Activated CD8-positive, alpha-beta memory T cell treated with anti-CD3 and anti-CD28 coated beads, Interleukin-2, amount 10 ng/mL, durations not matched to agents 7 days and 5 days (primary cell): ENCODE measurements around the gene MMP17. TPM values are rescaled to one million over a fixed set of nuclear protein-coding genes. Genes with fewer than 3 reads are reported as not detected.

Source experiments
- ATAC-seq: fragments of 150-1000 bp; cut with Tn5 transposase; one replicate; pipeline ENCODE4 v1.10.0; 2021; ENCODE audit warnings: moderate library complexity
- CTCF ChIA-PET: fragments of 350-600 bp; sonication (Branson Sonifier 250); formaldehyde crosslinking; loops from one replicate; lab custom pipeline; 2021; ENCODE audit warnings: antibody characterized with exemption; lab: Charles Lee
- DNase-seq: peaks from one replicate; pipeline ENCODE4 v3.0.0-alpha.2; 2020
- H3K27ac Mint-ChIP-seq: one replicate; pipeline ENCODE4 v1.8.0; 2021; ENCODE audit warnings: mild to moderate bottlenecking, mixed read lengths
- H3K27me3 Mint-ChIP-seq: one replicate; pipeline ENCODE4 v1.8.0; 2021; ENCODE audit warnings: mixed read lengths
- H3K36me3 Mint-ChIP-seq: one replicate; pipeline ENCODE4 v1.8.0; 2021; ENCODE audit warnings: mild to moderate bottlenecking, mixed read lengths
- H3K4me1 Mint-ChIP-seq: one replicate; pipeline ENCODE4 v1.8.0; 2021; ENCODE audit warnings: mixed read lengths
- H3K4me3 Mint-ChIP-seq: one replicate; pipeline ENCODE4 v1.8.0; 2021; ENCODE audit warnings: mild to moderate bottlenecking, moderate library complexity, mixed read lengths
- H3K9me3 Mint-ChIP-seq: one replicate; pipeline ENCODE4 v1.8.0; 2022; ENCODE audit warnings: low read depth, mixed read lengths
- total RNA-seq, 2 experiments: library from RNA; stranded (reverse); gene quantifications; one replicate each; pipeline ENCODE4 v1.2.3, GENCODE V29; 2021

Gene MMP17
- total RNA-seq, 2 experiments from 2014 or later: not detected

- H3K27ac Mint-ChIP-seq: no peak overlapping the region
- DNase-seq (no peak), ATAC-seq (no peak)
- H3K36me3 Mint-ChIP-seq: peaks cover 26% of the 10 kb centered on the region
- H3K27me3 Mint-ChIP-seq: no peaks in the 10 kb centered on the region
- H3K4me1 Mint-ChIP-seq: no peaks in the 10 kb centered on the region
- CTCF ChIA-PET: no interaction called here
- H3K4me3 Mint-ChIP-seq: no peak overlapping the region
- H3K9me3 Mint-ChIP-seq: no peaks in the 10 kb centered on the region
These were observed 33.1 kb upstream of the MMP17 start for GRCh38 chr12:131795064-131795463.

DNA sequence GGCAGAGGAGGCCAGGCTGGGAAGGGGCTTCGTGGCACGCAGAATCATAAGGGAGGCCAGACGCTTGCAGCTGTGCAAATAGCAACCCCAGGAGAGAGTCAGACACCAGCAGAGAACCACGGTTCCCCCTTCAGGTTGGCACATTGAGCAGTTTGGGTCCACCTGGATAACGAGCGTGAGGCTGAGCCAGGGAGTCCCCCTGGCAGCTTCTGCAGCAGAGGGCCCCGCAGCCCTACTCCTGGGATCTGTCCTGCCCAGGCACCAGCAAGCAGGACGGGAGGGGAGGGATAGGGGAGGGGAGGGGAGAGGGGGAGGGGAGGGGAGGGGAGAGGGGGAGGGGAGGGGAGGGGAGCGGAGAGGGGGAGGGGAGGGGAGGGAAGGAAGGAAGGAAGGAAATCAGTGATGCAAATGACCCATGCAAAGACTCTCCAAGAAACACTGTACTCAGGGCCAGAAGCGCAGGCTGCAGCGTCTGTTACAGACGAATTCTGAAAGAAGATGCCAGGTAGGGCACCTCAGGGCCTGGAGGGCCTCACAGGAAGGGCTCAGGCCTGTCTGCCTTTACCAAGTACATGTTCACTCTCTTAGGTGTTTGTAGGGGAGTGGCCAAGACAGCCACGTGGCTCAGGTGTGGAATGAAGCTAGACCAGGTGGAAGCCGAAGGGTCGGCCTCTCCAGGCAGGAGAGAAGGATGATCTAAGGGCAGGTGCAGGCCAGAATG is 32.3 kb upstream of the MMP17 start:
- CTCF ChIA-PET: no interaction called here
- Mint-ChIP-seq H3K4me3 (no peak overlapping the region), H3K9me3 (no peaks in the 10 kb centered on the region), H3K27me3 (no peaks in the 10 kb centered on the region), H3K4me1 (no peaks in the 10 kb centered on the region), H3K27ac (no peak overlapping the region), H3K36me3 (peaks cover 25% of the 10 kb centered on the region)
- no peak for DNase-seq
- no peak for ATAC-seq

DNA sequence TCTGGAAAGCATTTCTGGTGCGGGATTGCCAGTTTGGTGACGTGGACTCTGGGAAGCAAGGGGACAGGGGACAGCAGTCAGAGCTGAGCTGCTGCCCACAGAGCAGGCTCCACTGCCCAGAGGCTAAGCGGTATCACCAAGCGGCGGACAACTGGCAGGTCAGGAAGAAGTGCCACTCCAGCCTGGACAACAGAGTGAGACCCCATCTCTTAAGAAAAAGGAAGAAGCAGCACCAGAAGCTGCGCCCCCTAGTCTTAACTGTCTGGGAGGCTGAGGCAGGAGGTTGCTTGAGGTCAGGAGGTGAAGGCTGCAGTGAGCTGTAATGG is 31.8 kb upstream of the MMP17 start:
- Mint-ChIP-seq H3K36me3 (peaks cover 25% of the 10 kb centered on the region), H3K4me1 (no peaks in the 10 kb centered on the region), H3K4me3 (no peak overlapping the region), H3K9me3 (no peaks in the 10 kb centered on the region), H3K27me3 (no peaks in the 10 kb centered on the region), H3K27ac (no peak overlapping the region)
- DNase-seq (no peak), ATAC-seq (no peak)
- CTCF ChIA-PET: no interaction called here

DNA sequence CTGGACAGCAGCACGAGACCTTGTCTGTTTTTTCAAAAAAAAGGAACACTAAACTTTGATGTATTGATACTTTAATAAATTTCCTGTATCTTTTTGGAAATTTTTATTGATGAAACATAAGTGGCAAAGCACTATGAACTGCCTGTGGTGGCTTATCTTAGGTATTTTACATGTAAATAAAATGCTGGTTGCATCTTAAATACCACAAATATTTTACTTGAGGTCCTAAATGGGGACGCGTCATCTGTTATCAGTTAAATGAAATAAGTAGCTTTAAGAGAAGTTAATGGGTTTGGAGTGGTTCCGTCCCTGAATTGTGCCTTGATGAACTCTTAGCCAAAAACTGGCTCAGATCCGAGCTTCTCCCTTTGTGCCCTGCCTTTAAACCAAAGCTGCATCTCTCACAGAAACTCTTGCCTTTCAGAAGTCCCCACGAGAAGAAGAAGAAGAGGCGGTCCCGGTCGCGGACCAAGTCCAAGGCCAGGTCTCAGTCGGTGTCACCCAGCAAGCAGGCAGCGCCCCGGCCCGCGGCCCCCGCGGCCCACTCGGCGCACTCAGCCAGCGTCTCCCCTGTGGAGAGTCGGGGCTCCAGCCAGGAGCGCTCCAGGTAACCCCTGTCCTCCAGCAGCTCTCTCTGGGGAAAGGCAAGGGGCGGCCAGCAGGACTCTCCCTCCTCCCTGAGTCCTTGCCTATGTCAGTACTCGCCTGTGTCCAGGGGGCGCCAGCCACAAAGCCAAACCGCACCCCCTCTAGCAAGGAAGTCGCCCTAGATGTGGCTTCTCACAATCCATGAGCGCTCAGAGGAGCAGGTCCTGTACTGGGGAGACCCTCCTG is 31.2 kb upstream of the MMP17 start:
- DNase-seq (no peak), ATAC-seq (no peak)
- no peak overlapping the region for H3K27ac Mint-ChIP-seq
- no peaks in the 10 kb centered on the region for H3K27me3 Mint-ChIP-seq
- H3K36me3 Mint-ChIP-seq: peaks cover 26% of the 10 kb centered on the region
- H3K4me3 Mint-ChIP-seq: no peak overlapping the region
- CTCF ChIA-PET: interaction anchor here (0.7 kb wide), 1 partner anchor 12 kb away, joined by 4 read pairs; no protein-coding TSS in a partner anchor
- no peaks in the 10 kb centered on the region for H3K4me1 Mint-ChIP-seq
- H3K9me3 Mint-ChIP-seq: no peaks in the 10 kb centered on the region

- Mint-ChIP-seq H3K27me3 (no peaks in the 10 kb centered on the region), H3K4me1 (no peaks in the 10 kb centered on the region), H3K36me3 (peaks cover 27% of the 10 kb centered on the region), H3K27ac (no peak overlapping the region), H3K4me3 (no peak overlapping the region), H3K9me3 (no peaks in the 10 kb centered on the region)
- DNase-seq: no peak
- CTCF ChIA-PET: interaction anchor here (0.7 kb wide), 1 partner anchor 11 kb away, joined by 4 read pairs; no protein-coding TSS in a partner anchor
- ATAC-seq: no peak
These were observed 30.6 kb upstream of the MMP17 start for GRCh38 chr12:131797588-131797934.

DNA sequence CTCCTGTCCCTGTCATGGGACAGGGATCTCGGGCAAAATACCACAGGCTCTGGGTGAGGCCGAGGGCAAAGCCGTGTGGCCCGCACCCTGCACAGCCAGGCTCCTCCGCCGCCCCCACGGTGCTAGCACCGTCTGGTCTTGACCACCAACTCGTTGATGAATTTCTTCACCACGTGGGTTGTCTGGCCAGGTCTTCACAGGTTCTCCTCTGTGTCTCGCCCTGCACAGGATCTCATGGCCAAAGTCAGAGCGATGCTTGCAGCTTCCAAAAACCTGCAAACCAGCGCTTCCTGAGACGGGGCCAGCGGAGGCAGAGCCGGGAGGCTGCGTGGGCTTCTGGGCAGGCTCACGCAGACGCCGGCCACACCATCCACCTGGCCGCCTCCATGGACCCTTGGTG is 29.0 kb upstream of the MMP17 start:
- Mint-ChIP-seq H3K36me3 (peaks cover 29% of the 10 kb centered on the region), H3K27me3 (no peaks in the 10 kb centered on the region)

GRCh38 chr12:131799828-131800593 is 28.2 kb upstream of the MMP17 start:
- H3K9me3 Mint-ChIP-seq: no peaks in the 10 kb centered on the region

More for the DNA sequence above, 29.0 kb upstream of the MMP17 start:
- ATAC-seq: no peak
- Mint-ChIP-seq H3K4me3 (no peak overlapping the region), H3K4me1 (no peaks in the 10 kb centered on the region), H3K9me3 (no peaks in the 10 kb centered on the region), H3K27ac (no peak overlapping the region)
- CTCF ChIA-PET: no interaction called here
- no peak for DNase-seq

GRCh38 chr12:131800594-131801135 is 27.5 kb upstream of the MMP17 start:
- Mint-ChIP-seq H3K4me3 (no peak overlapping the region), H3K4me1 (no peaks in the 10 kb centered on the region), H3K9me3 (no peaks in the 10 kb centered on the region), H3K27me3 (no peaks in the 10 kb centered on the region), H3K27ac (no peak overlapping the region), H3K36me3 (peaks cover 30% of the 10 kb centered on the region)
- CTCF ChIA-PET: no interaction called here
- DNase-seq (no peak), ATAC-seq (no peak)

More at GRCh38 chr12:131799828-131800593, 28.2 kb upstream of the MMP17 start:
- no peak overlapping the region for H3K27ac Mint-ChIP-seq
- H3K4me1 Mint-ChIP-seq: no peaks in the 10 kb centered on the region
- H3K4me3 Mint-ChIP-seq: no peak overlapping the region
- no peak for ATAC-seq
- H3K27me3 Mint-ChIP-seq: no peaks in the 10 kb centered on the region
- no peak for DNase-seq
- peaks cover 30% of the 10 kb centered on the region for H3K36me3 Mint-ChIP-seq
- CTCF ChIA-PET: no interaction called here

DNA sequence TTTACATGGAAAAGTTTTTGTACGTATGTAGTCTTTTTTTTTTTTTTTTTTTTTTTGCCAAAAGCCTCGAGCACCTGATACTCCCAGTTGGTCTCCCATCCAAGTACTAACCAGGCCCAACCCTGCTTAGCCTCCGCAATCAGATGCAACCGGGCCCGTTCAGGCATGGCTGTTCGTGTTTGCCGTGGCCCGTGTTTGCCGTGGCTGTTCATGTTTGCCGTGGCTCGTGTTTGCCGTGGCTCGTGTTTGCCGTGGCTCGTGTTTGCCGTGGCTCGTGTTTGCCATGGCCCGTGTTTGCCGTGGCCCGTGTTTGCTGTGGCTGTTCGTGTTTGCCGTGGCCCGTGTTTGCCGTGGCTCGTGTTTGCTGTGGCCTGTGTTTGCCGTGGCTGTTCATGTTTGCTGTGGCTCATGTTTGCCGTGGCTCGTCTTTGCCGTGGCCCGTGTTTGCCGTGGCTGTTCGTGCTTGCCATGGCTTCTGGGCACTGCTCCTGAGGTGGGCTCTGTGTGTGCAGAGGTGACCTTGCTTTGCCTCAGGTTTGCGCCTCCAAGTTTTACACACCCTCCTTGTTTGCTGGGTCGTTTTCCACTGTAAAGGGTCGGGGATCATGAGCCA is 26.8 kb upstream of the MMP17 start:
- H3K27me3 Mint-ChIP-seq: no peaks in the 10 kb centered on the region
- DNase-seq (no peak), ATAC-seq (no peak)
- CTCF ChIA-PET: no interaction called here
- H3K4me1 Mint-ChIP-seq: no peaks in the 10 kb centered on the region
- no peak overlapping the region for H3K4me3 Mint-ChIP-seq
- H3K36me3 Mint-ChIP-seq: peaks cover 30% of the 10 kb centered on the region
- no peak overlapping the region for H3K27ac Mint-ChIP-seq
- H3K9me3 Mint-ChIP-seq: no peaks in the 10 kb centered on the region

DNA sequence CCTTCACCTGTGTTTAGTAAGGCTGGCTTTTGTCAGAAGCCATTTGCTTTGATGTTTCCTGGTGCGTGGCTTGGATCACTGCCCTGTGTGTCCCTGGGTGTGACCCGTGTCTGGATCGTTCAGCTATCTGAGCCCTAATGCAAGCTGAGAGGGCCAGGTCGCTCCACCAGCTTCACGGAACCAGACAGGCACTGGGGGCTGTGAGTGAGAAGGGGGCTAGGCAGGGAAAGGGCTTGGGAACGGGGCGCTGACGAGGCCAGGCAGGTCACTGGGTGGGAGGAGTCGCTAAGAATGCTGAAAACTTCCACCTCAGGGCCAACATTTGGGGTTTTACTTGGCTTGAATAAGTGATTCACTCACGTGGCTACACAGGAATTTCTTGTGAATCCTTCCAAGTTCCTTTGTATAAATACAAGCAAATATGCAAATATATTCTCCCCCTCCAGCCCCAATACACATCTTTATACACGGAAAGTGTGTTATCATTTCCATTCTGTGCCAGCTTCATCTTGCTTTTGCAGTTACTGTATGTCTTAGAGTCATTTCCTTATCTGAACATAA is 24.2 kb upstream of the MMP17 start:
- DNase-seq (no peak), ATAC-seq (no peak)
- Mint-ChIP-seq H3K36me3 (peaks cover 24% of the 10 kb centered on the region), H3K27me3 (no peaks in the 10 kb centered on the region), H3K9me3 (no peaks in the 10 kb centered on the region), H3K27ac (no peak overlapping the region), H3K4me3 (no peak overlapping the region), H3K4me1 (no peaks in the 10 kb centered on the region)
- CTCF ChIA-PET: no interaction called here

DNA sequence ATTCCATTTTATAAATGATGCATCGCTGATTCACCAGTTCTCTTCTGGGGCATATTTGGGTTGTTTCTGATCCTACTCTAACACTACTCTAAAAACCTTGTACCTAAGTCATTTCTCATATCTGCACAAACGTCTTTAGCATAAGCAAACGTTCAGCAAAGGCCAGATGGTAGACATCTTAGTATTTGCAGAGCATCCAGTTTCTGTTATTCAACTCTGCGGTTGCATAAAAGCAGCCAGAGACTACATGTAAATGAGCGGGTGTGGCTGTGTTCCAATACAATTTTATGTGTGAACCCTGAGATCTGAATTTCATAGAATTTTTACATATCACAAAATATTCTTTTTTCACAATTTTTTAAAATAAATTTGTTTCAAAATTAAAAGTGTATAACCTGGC is 22.8 kb upstream of the MMP17 start:
- H3K4me3 Mint-ChIP-seq: no peak overlapping the region
- CTCF ChIA-PET: no interaction called here
- no peak for ATAC-seq

DNA sequence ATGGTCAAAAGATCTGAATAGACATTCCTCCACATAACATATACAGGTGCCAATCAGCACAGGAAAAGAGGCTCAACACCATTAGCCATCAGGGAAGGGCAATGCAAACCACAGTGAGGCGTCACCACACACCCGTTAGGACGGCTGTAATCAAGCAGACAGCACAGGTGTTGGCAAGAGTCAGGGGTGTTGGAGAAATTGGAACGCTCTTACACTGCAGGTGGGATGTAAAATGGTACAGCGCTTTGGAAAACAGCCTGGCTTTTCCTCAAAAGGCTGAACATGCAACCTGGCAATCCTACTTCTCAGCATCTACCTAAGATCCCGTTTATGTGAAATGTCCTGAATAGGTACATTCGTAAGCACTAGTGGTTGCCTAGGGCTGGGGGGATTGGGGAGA is 21.5 kb upstream of the MMP17 start:
- H3K27ac Mint-ChIP-seq: no peak overlapping the region
- ATAC-seq (no peak), DNase-seq (no peak)
- H3K4me1 Mint-ChIP-seq: no peaks in the 10 kb centered on the region
- no peaks in the 10 kb centered on the region for H3K27me3 Mint-ChIP-seq
- H3K36me3 Mint-ChIP-seq: peaks cover 8% of the 10 kb centered on the region
- CTCF ChIA-PET: no interaction called here
- H3K4me3 Mint-ChIP-seq: no peak overlapping the region
- H3K9me3 Mint-ChIP-seq: no peaks in the 10 kb centered on the region

More for the DNA sequence above, 22.8 kb upstream of the MMP17 start:
- Mint-ChIP-seq H3K36me3 (peaks cover 16% of the 10 kb centered on the region), H3K27me3 (no peaks in the 10 kb centered on the region), H3K9me3 (no peaks in the 10 kb centered on the region), H3K27ac (no peak overlapping the region), H3K4me1 (no peaks in the 10 kb centered on the region)
- no peak for DNase-seq
